NOMO-1 treated with dmso at 0.1 percent for 144 hours (cell line): Measurements from ENCODE around the gene PKNOX2.

Experiments used
- DNase-seq: peaks from one replicate; lab custom pipeline; 2025; ENCODE audit not compliant: unreplicated experiment; lab: John Stamatoyannopoulos, UW

Gene PKNOX2

GRCh38 chr11:125401746-125402145 lies 237.2 kb downstream of the PKNOX2 start:
- DNase-seq, result no peak

GRCh38 chr11:125402435-125402834 lies 237.9 kb downstream of the PKNOX2 start:
- DNase-seq, result no peak

- no peak for DNase-seq
These were observed 239.7 kb downstream of the PKNOX2 start for GRCh38 chr11:125404157-125404810.

GRCh38 chr11:125404811-125405790 lies 240.6 kb downstream of the PKNOX2 start:
- DNase-seq, result peak; percentile 39

- no peak for DNase-seq
These were observed 242.5 kb downstream of the PKNOX2 start for GRCh38 chr11:125407046-125407445.

GRCh38 chr11:125408311-125408711 lies 243.8 kb downstream of the PKNOX2 start:
- DNase-seq, result no peak

- no peak for DNase-seq
These were observed 245.5 kb downstream of the PKNOX2 start for GRCh38 chr11:125410091-125410490.

- DNase-seq, result no peak
These were observed 247.6 kb downstream of the PKNOX2 start for GRCh38 chr11:125412177-125412496.

GRCh38 chr11:125412509-125412908 lies 248.0 kb downstream of the PKNOX2 start:
- no peak for DNase-seq

- no peak for DNase-seq
These were observed 248.7 kb downstream of the PKNOX2 start for GRCh38 chr11:125413226-125413625.

- DNase-seq, result no peak
These were observed 249.6 kb downstream of the PKNOX2 start for GRCh38 chr11:125414121-125414520.

- no peak for DNase-seq
These were observed 252.7 kb downstream of the PKNOX2 start for GRCh38 chr11:125416981-125417935.

- DNase-seq, result no peak
These were observed 253.8 kb downstream of the PKNOX2 start for GRCh38 chr11:125418396-125418795.

- DNase-seq, result no peak
These were observed 258.1 kb downstream of the PKNOX2 start for GRCh38 chr11:125422681-125423080.

GRCh38 chr11:125423247-125423849 lies 258.8 kb downstream of the PKNOX2 start:
- no peak for DNase-seq

GRCh38 chr11:125425601-125426000 lies 261.1 kb downstream of the PKNOX2 start:
- DNase-seq, result no peak

GRCh38 chr11:125426818-125427528 lies 262.4 kb downstream of the PKNOX2 start:
- no peak for DNase-seq

- no peak for DNase-seq
These were observed 264.1 kb downstream of the PKNOX2 start for GRCh38 chr11:125428486-125429173.

GRCh38 chr11:125429174-125429707 lies 264.7 kb downstream of the PKNOX2 start:
- DNase-seq, result peak; percentile 11
